Caco-2 (cell line): ENCODE results near the gene ABCC10. TPM values are rescaled to one million over a fixed set of nuclear protein-coding genes. Genes with fewer than 3 reads are reported as not detected.

Source experiments
- BruUV-seq: library from RNA; stranded (reverse); fragments of 400-500 nt; replicated peaks from 2 replicates; lab custom pipeline; 2021; lab: Mats Ljungman, UMichigan
- CTCF ChIA-PET: fragments of 300-600 bp; sonication (Branson Sonifier 250); formaldehyde crosslinking; loops from one replicate; lab custom pipeline; 2022; ENCODE audit warnings: antibody characterized with exemption; lab: Charles Lee
- POLR2A ChIA-PET: fragments of 300-600 bp; sonication (Branson Sonifier 250); formaldehyde crosslinking; loops from one replicate; lab custom pipeline; 2022; ENCODE audit warnings: antibody characterized with exemption; lab: Charles Lee
- DNase-seq, 2 experiments: peaks; one replicate each; pipeline versions ENCODE4 v3.0.0 to v3.0.0-alpha.2; 2020 to 2022
- H3K27me3 ChIP-seq: replicated peaks from 2 replicates; pipeline ENCODE4 v1.6.0; 2011; ENCODE audit warnings: low read length; ENCODE audit not compliant: control insufficient read depth, insufficient read depth
- H3K36me3 ChIP-seq: 2 replicates; pipeline ENCODE4 v1.5.1; 2011; ENCODE audit warnings: low read length; ENCODE audit not compliant: control insufficient read depth, insufficient read depth
- H3K4me1 ChIP-seq: fragments of 250-450 bp; sonication (Bioruptor Pico); 2 replicates; pipeline ENCODE4 v1.5.1; 2020; ENCODE audit warnings: mild to moderate bottlenecking
- H3K4me3 ChIP-seq: 2 replicates; pipeline ENCODE4 v1.5.1; 2011; ENCODE audit warnings: low read depth, mild to moderate bottlenecking, control low read depth, low read length
- H3K9me3 ChIP-seq: fragments of 250-450 bp; sonication (Bioruptor Pico); 2 replicates; pipeline ENCODE4 v1.5.1; 2020; ENCODE audit warnings: mild to moderate bottlenecking, moderate library complexity
- H3K27ac Mint-ChIP-seq: one replicate; pipeline ENCODE4 v1.8.0; 2022; ENCODE audit warnings: mixed read lengths; ENCODE audit not compliant: unreplicated experiment
- H3K27me3 Mint-ChIP-seq: one replicate; pipeline ENCODE4 v1.8.0; 2022; ENCODE audit warnings: mixed read lengths; ENCODE audit not compliant: insufficient read depth, unreplicated experiment
- H3K36me3 Mint-ChIP-seq: one replicate; pipeline ENCODE4 v1.8.0; 2022; ENCODE audit warnings: mild to moderate bottlenecking, mixed read lengths; ENCODE audit not compliant: insufficient read depth, unreplicated experiment
- H3K4me1 Mint-ChIP-seq: one replicate; pipeline ENCODE4 v1.8.0; 2022; ENCODE audit warnings: low read depth, mixed read lengths; ENCODE audit not compliant: unreplicated experiment
- H3K4me3 Mint-ChIP-seq: one replicate; pipeline ENCODE4 v1.8.0; 2022; ENCODE audit warnings: mild to moderate bottlenecking, moderate library complexity, mixed read lengths; ENCODE audit not compliant: unreplicated experiment
- H3K9me3 Mint-ChIP-seq: one replicate; pipeline ENCODE4 v1.8.0; 2022; ENCODE audit warnings: mixed read lengths; ENCODE audit not compliant: unreplicated experiment
- intact Hi-C: fragments of 100-400 bp; cut with micrococcal nuclease; formaldehyde crosslinking; loops from one replicate; pipeline ENCODE4 v1.10.0; 2022; ENCODE audit not compliant: unreplicated experiment
- total RNA-seq: library from RNA; stranded (reverse); gene quantifications from 2 replicates; pipeline ENCODE4 v1.2.3, GENCODE V29; 2022
- TF ChIP-seq, protein P1 (sequence below), 2 experiments: fragments of 200-600 bp in 1 of 2; IDR thresholded peaks; 1 replicate in 1 of 2; 2 replicates in 1 of 2; pipeline versions ENCODE4 v1.5.1 to v1.8.0; 2011 to 2022; ENCODE audit warnings: antibody characterized with exemption in 1 of 2, control low read depth in 1 of 2, inconsistent platforms in 1 of 2, low read depth in 1 of 2, low read length in 1 of 2, mild to moderate bottlenecking in 1 of 2, moderate library complexity in 1 of 2; ENCODE audit not compliant: insufficient read depth in 1 of 2, severe bottlenecking in 1 of 2, unreplicated experiment in 1 of 2

Gene ABCC10
- total RNA-seq, 1 experiment from 2014 or later: 40.1 TPM

DNA sequence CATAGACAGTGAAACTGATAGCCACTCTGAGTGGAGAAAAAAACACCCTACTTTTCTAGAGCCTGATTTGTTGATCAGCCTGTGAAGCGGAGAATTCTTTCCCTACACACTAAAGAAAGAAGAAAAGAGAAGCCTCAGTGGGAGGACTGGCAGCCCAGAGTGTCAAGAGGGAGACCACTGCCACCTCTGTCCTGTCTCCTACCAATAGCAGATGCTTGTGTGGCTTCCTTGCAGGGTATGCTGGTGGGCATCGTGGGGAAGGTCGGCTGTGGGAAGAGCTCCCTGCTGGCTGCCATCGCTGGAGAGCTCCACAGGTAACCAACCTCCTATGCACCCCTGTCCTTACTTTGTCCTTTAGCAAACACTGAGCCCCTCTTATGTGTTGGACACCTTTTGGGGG lies 10.4 kb downstream of the ABCC10 start:
- POLR2A ChIA-PET: no interaction called here
- no peak overlapping the region for H3K27ac Mint-ChIP-seq
- DNase-seq: no peak

DNA sequence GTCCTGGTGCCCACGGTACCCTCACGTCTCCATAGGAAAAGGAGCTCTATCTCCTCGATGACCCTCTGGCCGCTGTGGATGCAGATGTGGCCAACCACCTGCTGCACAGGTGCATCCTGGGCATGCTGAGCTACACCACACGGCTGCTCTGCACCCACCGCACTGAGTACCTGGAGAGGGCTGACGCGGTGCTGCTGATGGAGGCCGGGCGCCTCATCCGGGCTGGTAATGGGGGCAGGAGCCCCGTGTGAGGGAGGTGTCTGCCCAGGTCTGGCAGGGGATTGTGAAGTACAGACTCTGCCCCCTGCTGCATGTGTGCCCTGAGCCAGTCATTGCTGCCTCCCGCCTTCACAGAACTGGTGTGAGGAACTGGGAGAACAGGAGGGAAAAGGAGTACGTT lies 15.6 kb downstream of the ABCC10 start:
- 0 out of 2 replicates have a peak, but pooled peaks cover 2% of the 10 kb centered on the region for H3K36me3 ChIP-seq
- CTCF ChIA-PET: no interaction called here
- H3K4me3 ChIP-seq: no peak overlapping the region
- POLR2A ChIA-PET: no interaction called here
- Mint-ChIP-seq H3K36me3 (peaks cover 25% of the 10 kb centered on the region), H3K4me1 (no peaks in the 10 kb centered on the region), H3K9me3 (no peaks in the 10 kb centered on the region), H3K27me3 (no peaks in the 10 kb centered on the region), H3K4me3 (no peak overlapping the region), H3K27ac (no peak overlapping the region)
- intact Hi-C loops: no loop called here
- TF ChIP-seq, protein P1, sequence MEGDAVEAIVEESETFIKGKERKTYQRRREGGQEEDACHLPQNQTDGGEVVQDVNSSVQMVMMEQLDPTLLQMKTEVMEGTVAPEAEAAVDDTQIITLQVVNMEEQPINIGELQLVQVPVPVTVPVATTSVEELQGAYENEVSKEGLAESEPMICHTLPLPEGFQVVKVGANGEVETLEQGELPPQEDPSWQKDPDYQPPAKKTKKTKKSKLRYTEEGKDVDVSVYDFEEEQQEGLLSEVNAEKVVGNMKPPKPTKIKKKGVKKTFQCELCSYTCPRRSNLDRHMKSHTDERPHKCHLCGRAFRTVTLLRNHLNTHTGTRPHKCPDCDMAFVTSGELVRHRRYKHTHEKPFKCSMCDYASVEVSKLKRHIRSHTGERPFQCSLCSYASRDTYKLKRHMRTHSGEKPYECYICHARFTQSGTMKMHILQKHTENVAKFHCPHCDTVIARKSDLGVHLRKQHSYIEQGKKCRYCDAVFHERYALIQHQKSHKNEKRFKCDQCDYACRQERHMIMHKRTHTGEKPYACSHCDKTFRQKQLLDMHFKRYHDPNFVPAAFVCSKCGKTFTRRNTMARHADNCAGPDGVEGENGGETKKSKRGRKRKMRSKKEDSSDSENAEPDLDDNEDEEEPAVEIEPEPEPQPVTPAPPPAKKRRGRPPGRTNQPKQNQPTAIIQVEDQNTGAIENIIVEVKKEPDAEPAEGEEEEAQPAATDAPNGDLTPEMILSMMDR (IDR thresholded peaks at IDR 0.05; ENCODE audit: insufficient read depth in 1 of 2, low read depth in 1 of 2, low read length in 1 of 2, severe bottlenecking in 1 of 2, unreplicated experiment in 1 of 2): no peak
- BruUV-seq: no TSS peak
- H3K9me3 ChIP-seq: no peaks in the 10 kb centered on the region
- H3K4me1 ChIP-seq: no peaks in the 10 kb centered on the region
- DNase-seq: no peak
- H3K27me3 ChIP-seq: no peaks in the 10 kb centered on the region

More for the DNA sequence above, 10.4 kb downstream of the ABCC10 start:
- TF ChIP-seq, protein P1 (IDR thresholded peaks at IDR 0.05; ENCODE audit: insufficient read depth in 1 of 2, low read depth in 1 of 2, low read length in 1 of 2, severe bottlenecking in 1 of 2, unreplicated experiment in 1 of 2): no peak
- Mint-ChIP-seq H3K36me3 (peaks cover 5% of the 10 kb centered on the region), H3K4me1 (peaks cover 15% of the 10 kb centered on the region), H3K9me3 (no peaks in the 10 kb centered on the region), H3K4me3 (no peak overlapping the region), H3K27me3 (no peaks in the 10 kb centered on the region)
- no peak overlapping the region for H3K4me3 ChIP-seq
- no peaks in the 10 kb centered on the region for H3K27me3 ChIP-seq
- peaks cover 4% of the 10 kb centered on the region; the same call in 1 of the 2 replicates for H3K36me3 ChIP-seq
- H3K9me3 ChIP-seq: no peaks in the 10 kb centered on the region
- intact Hi-C loops: no loop called here
- peaks cover 17% of the 10 kb centered on the region for H3K4me1 ChIP-seq
- no TSS peak for BruUV-seq
- CTCF ChIA-PET: interaction anchor here (0.6 to 1.6 kb wide), 4 partner anchors 10 to 47 kb away, joined by 3 to 11 read pairs (median 6); partner anchors contain the start of gene ABCC10

DNA sequence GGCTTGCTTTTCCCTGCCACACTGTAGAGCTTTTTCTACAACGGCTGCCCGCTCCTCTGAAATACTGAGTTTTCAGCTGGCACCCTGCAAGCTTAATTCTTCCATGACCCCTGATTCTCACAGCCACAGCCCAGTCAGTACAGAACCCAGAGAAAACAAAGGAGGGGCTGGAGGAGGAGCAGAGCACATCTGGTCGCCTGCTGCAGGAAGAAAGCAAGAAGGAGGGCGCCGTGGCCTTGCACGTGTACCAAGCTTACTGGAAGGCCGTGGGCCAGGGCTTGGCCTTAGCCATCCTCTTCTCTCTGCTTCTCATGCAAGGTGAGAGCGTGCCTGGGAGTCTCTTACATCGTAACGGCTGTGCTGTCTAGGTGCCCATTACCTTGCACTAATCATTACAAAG lies 16.7 kb downstream of the ABCC10 start:
- no peaks in the 10 kb centered on the region for H3K9me3 Mint-ChIP-seq
- H3K4me3 Mint-ChIP-seq: no peak overlapping the region
- no peaks in the 10 kb centered on the region for H3K9me3 ChIP-seq
- H3K4me3 ChIP-seq: no peak overlapping the region
- no peaks in the 10 kb centered on the region for H3K36me3 ChIP-seq
- H3K27me3 ChIP-seq: no peaks in the 10 kb centered on the region
- ChIA-PET POLR2A (no interaction called here), CTCF (interaction anchor here (0.6 to 1.2 kb wide), 3 partner anchors 13 to 46 kb away, joined by 3 to 4 read pairs (median 3); partner anchors contain the start of gene ABCC10)
- BruUV-seq: no TSS peak
- peaks cover 25% of the 10 kb centered on the region for H3K36me3 Mint-ChIP-seq
- intact Hi-C loops: no loop called here
- no peaks in the 10 kb centered on the region for H3K4me1 Mint-ChIP-seq
- no peaks in the 10 kb centered on the region for H3K4me1 ChIP-seq
- H3K27ac Mint-ChIP-seq: no peak overlapping the region
- no peak for DNase-seq
- TF ChIP-seq, protein P1 (IDR thresholded peaks at IDR 0.05; ENCODE audit: insufficient read depth in 1 of 2, low read depth in 1 of 2, low read length in 1 of 2, severe bottlenecking in 1 of 2, unreplicated experiment in 1 of 2): no peak
- H3K27me3 Mint-ChIP-seq: no peaks in the 10 kb centered on the region
